A673 (cell line): ENCODE data around the gene XAB2. TPM values are rescaled to one million over a fixed set of nuclear protein-coding genes. Genes with fewer than 3 reads are reported as not detected.

ENCODE experiments used
- Bru-seq: library from RNA; stranded (reverse); fragments of 400-500 nt; gene quantifications from one replicate; lab custom pipeline; 2021; lab: Mats Ljungman, UMichigan
- BruChase-seq, 2 experiments: library from RNA; stranded (reverse); fragments of 400-500 nt; gene quantifications; one replicate each; lab custom pipeline; 2021; lab: Mats Ljungman, UMichigan
- BruUV-seq: library from RNA; stranded (reverse); fragments of 400-500 nt; replicated peaks from 2 replicates; lab custom pipeline; 2021; lab: Mats Ljungman, UMichigan
- CTCF ChIA-PET: fragments of 300-600 bp; sonication (Branson Sonifier 250); formaldehyde crosslinking; loops from one replicate; lab custom pipeline; 2022; ENCODE audit warnings: antibody characterized with exemption; lab: Charles Lee
- POLR2A ChIA-PET: fragments of 300-600 bp; sonication (Branson Sonifier 250); formaldehyde crosslinking; loops from one replicate; lab custom pipeline; 2022; ENCODE audit warnings: antibody characterized with exemption; ENCODE audit not compliant: low non-redundant PET; lab: Charles Lee
- DNase-seq: peaks from one replicate; pipeline ENCODE4 v3.0.0-alpha.2; 2015; ENCODE audit warnings: low spot score
- H3K27ac ChIP-seq: fragments of 200-600 bp; sonication (generic); 2 replicates; pipeline ENCODE4 v1.5.1; 2016; ENCODE audit warnings: mixed run types, low read depth, mild to moderate bottlenecking, mixed read lengths, antibody characterized with exemption, low read length; ENCODE audit not compliant: poor library complexity, severe bottlenecking
- H3K27me3 ChIP-seq: fragments of 200-600 bp; sonication (generic); replicated peaks from 2 replicates; pipeline ENCODE4 v1.6.1; 2017; ENCODE audit warnings: mixed run types, low read depth, mild to moderate bottlenecking, mixed read lengths, antibody characterized with exemption, low read length; ENCODE audit not compliant: insufficient read depth, poor library complexity
- H3K36me3 ChIP-seq: fragments of 200-600 bp; sonication (generic); 2 replicates; pipeline ENCODE4 v1.6.1; 2016; ENCODE audit warnings: mixed run types, mild to moderate bottlenecking, mixed read lengths, antibody characterized with exemption, low read length; ENCODE audit not compliant: insufficient read depth, poor library complexity, severe bottlenecking
- H3K4me1 ChIP-seq: fragments of 200-600 bp; sonication (generic); 2 replicates; pipeline ENCODE4 v1.6.1; 2017; ENCODE audit warnings: mixed run types, mild to moderate bottlenecking, mixed read lengths, antibody characterized with exemption, low read length; ENCODE audit not compliant: insufficient read depth, poor library complexity, severe bottlenecking
- H3K4me3 ChIP-seq: fragments of 200-600 bp; sonication (generic); 2 replicates; pipeline ENCODE4 v1.5.1; 2016; ENCODE audit warnings: low read depth, mixed run types, mild to moderate bottlenecking, mixed read lengths, low read length; ENCODE audit not compliant: poor library complexity, severe bottlenecking
- H3K9me3 ChIP-seq: fragments of 200-600 bp; sonication (generic); 2 replicates; pipeline ENCODE4 v1.6.1; 2016; ENCODE audit warnings: mixed run types, low read depth, mild to moderate bottlenecking, mixed read lengths, antibody characterized with exemption, low read length; ENCODE audit not compliant: poor library complexity, severe bottlenecking
- CTCF ChIP-seq: fragments of 300-800, 200-600 bp; sonication (generic); conservative IDR thresholded peaks from 2 replicates; pipeline ENCODE4 v1.5.1; 2017; ENCODE audit warnings: low read depth, mild to moderate bottlenecking, antibody characterized with exemption, low read length, moderate library complexity, mixed read lengths
- EZH2 ChIP-seq: fragments of 200-600 bp; sonication (generic); IDR thresholded peaks from 2 replicates; pipeline ENCODE4 v1.6.1; 2017; ENCODE audit warnings: borderline replicate concordance, low read depth, mild to moderate bottlenecking, mixed read lengths, antibody characterized with exemption, low read length; ENCODE audit not compliant: poor library complexity, severe bottlenecking
- intact Hi-C: fragments of 100-400 bp; cut with micrococcal nuclease; formaldehyde crosslinking; loops from one replicate; pipeline ENCODE4 v1.10.0; 2022; ENCODE audit not compliant: unreplicated experiment
- long read RNA-seq: library from polyadenylated mRNA; stranded (forward); transcript quantifications from one replicate; pipeline ENCODE4 v2.0.0, GENCODE V29; 2022
- total RNA-seq: library from RNA; stranded (reverse); gene quantifications from 2 replicates; pipeline ENCODE4 v1.2.3, GENCODE V29; 2021

Gene XAB2
- total RNA-seq (46.8 and 50.4 TPM in 2 replicates), Bru-seq, nascent RNA (percentile 55 among the genes with signal in this experiment), BruChase-seq, experiment 1, labeled RNA remaining after a 2-hour chase (percentile 62 among the genes with signal in this experiment), BruChase-seq, experiment 2, labeled RNA remaining after a 6-hour chase (percentile 77 among the genes with signal in this experiment)
- long read RNA-seq, transcript XAB2-201 (19 exons, 2,667 nt): major isoform, 52 of 71 reads
- long read RNA-seq, partial matches to known transcripts: 12 of 71 reads
- long read RNA-seq, other reads (novel, unspliced or antisense): 7 of 71 reads

- Histone ChIP-seq H3K4me3 (peak within 1 kb of the TSS; percentile 83), H3K27ac (peak within 1 kb of the TSS; percentile 85), H3K4me1 (peaks cover 12% of the 10 kb centered on the region), H3K9me3 (no peaks in the 10 kb centered on the region), H3K27me3 (no peaks in the 10 kb centered on the region), H3K36me3 (peaks cover 8% of the 10 kb centered on the region)
- ChIA-PET CTCF (interaction anchor here (1.0 kb wide), 2 partner anchors 51 to 61 kb away, joined by 4 to 5 read pairs; partner anchors contain the start of gene TRAPPC5), POLR2A (interaction anchor here (0.7 kb wide), 1 partner anchor 14 kb away, joined by 3 read pairs; no protein-coding TSS in a partner anchor)
- no peak for TF ChIP-seq EZH2
- no peak for TF ChIP-seq CTCF
- intact Hi-C loops: no loop called here
- DNase-seq: peak; percentile 98
- no TSS peak for BruUV-seq
Observed at GRCh38 chr19:7629347-7630054, at the start of gene XAB2, which contains the start of gene PET100. TSS of gene XAB2 (minus strand) at chr19:7629545. CDS start at chr19:7629527, 18 bp downstream. TSS of gene PET100 (plus strand) at chr19:7629793. CDS start at chr19:7629834, 41 bp downstream.

- TF ChIP-seq EZH2 (no peak), CTCF (no peak)
- Histone ChIP-seq H3K9me3 (no peaks in the 10 kb centered on the region), H3K4me1 (peaks cover 18% of the 10 kb centered on the region), H3K4me3 (peak overlapping the region; percentile 33), H3K27me3 (no peaks in the 10 kb centered on the region), H3K27ac (peak overlapping the region; percentile 7), H3K36me3 (peaks cover 7% of the 10 kb centered on the region)
- intact Hi-C loops: no loop called here
- BruUV-seq: no TSS peak
- no peak for DNase-seq
- ChIA-PET POLR2A (no interaction called here), CTCF (interaction anchor here (1.2 to 1.3 kb wide), 2 partner anchors 25 to 109 kb away, joined by 3 read pairs; no protein-coding TSS in a partner anchor)
Observed at GRCh38 chr19:7677669-7678311, 48.4 kb upstream of the XAB2 start.

- Histone ChIP-seq H3K9me3 (no peaks in the 10 kb centered on the region), H3K27me3 (no peaks in the 10 kb centered on the region), H3K4me3 (peak within 1 kb of the TSS; percentile 33), H3K36me3 (no peaks in the 10 kb centered on the region), H3K27ac (peak within 1 kb of the TSS; percentile 7), H3K4me1 (peaks cover 18% of the 10 kb centered on the region)
- no TSS peak for BruUV-seq
- intact Hi-C loops: no loop called here
- TF ChIP-seq EZH2 (no peak), CTCF (no peak)
- CTCF ChIA-PET: interaction anchor here (1.2 kb wide), 1 partner anchor 24 kb away, joined by 3 read pairs; no protein-coding TSS in a partner anchor
- POLR2A ChIA-PET: no interaction called here
- DNase-seq: peak; percentile 51
Observed at GRCh38 chr19:7676854-7677253, 47.5 kb upstream of the XAB2 start, which contains the start of gene MCEMP1. TSS of gene MCEMP1 (plus strand) at chr19:7677090. CDS start at chr19:7677121, 31 bp downstream.
